ENCODE data around the gene TP73.
"Not testable (repeated sequence)": the region's sequence is repeated elsewhere in the genome, so short reads cannot be mapped to it uniquely, and the experiment has no call there.

The TP73 gene

DNA sequence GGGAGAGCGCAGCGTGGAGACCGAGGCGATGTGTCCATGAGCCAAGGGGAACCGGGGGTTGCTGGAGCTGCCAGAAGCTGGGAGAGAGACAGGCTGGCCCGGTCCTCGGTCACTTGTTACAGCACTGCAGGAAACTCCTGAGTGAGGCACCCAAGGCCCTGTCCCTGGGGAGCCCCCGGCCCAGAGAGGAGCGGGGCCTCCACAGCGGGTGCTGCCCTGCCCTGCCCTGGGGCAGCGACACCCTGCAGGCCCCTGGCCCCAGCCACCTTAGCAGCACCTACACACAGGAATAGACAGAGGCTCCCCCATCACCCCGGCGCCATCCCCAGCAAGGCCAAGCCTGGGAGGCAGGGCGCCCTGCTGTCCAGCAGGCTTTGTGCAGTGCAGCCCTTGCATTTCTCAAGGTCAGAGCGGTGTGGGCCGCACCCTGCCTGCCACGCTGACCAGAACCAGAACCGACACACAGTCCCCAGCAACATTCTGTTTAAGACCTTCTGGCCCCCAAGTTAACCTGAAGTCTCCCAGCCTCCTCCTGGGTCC lies 34.4 kb upstream of the TP73 start:
- intact Hi-C loops (cut with DNase I) = loop anchor here (5.0 kb wide), 1 partner anchor 166 kb away; the partner anchor contains the start of gene ARHGEF16
- DNase-seq = no peak

DNA sequence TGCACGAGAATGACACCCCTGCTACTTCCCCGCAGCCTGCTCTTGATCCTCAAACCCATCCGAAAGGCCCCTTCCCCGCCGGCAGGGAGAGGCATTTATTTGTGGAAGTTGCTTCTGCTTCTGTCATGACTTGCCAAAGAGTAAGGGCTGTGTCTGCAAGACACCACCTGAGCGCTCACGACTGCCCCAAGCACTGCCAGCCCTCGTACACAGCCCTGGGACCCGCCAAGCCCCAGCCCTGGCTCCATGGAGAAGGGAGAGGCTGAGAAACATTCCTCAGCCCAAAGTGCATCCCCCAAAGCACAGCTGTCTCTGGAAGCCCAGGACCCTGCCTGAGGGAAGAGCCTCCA lies 33.8 kb upstream of the TP73 start:
- intact Hi-C loops (cut with DNase I) = loop anchor here (5.0 kb wide), 1 partner anchor 166 kb away; the partner anchor contains the start of gene ARHGEF16
- DNase-seq = no peak

DNA sequence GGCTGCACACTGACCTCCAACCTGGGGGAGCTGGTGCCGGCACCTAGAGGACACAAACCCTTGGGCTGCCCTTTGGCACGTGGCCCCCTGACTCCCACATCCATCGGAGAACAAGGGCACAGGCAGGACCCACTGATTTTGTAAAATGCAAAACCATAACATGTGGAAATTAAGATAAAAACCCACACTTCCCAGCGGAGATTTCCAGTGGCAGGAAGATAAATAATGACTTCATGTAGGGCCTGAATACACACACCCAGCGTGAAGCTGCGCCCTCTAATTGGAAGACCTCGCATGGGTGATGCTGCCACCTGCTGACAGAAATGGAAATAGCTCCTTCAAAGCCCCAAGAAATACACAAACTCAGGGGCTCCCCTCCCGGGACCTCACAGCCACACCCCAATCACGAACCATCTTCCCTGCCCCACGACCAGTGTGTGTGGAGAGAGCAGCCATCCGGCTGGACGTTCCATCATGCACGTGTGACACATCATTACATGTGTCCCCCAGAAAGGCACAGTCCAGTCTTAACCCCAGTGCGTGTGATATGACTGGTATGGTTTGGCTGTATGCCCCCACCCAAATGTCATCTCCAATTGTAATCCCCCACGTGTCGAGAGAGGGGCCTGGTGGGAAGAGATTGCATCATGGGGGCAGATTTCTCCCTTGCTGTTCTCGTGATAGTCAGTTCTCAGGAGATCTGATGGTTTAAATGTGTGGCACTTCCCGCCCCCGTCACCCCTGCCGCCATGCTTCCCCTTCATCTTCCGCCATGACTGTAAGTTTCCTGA lies 33.2 kb upstream of the TP73 start:
- DNase-seq = peak in 7 of 10 donors; percentile 52 to 94 (median 70)
- intact Hi-C loops (cut with DNase I) = loop anchor here (1.0 to 5.0 kb wide), 3 partner anchors 54 to 167 kb away; partner anchors contain the start of gene ARHGEF16

DNA sequence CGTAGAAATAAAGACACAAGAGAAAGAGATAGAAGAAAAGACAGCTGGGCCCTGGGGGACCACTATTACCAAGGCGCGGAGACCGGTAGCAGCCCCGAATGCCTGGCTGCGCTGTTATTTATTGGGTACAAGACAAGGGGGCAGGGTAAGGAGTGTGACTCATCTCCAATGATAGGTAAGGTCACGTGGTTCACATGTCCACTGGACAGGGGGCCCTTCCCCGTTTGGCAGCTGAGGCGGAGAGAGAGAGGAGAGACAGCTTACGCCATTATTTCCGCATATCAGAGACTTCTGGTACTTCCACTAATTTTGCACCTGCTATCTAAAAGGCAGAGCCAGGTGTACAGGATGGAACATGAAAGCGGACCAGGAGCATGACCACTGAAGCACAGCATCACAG lies 31.6 kb upstream of the TP73 start:
- DNase-seq = no peak
- intact Hi-C loops (cut with DNase I) = loop anchor here (10.0 kb wide), 1 partner anchor 104 kb away; no protein-coding TSS in a partner anchor

DNA sequence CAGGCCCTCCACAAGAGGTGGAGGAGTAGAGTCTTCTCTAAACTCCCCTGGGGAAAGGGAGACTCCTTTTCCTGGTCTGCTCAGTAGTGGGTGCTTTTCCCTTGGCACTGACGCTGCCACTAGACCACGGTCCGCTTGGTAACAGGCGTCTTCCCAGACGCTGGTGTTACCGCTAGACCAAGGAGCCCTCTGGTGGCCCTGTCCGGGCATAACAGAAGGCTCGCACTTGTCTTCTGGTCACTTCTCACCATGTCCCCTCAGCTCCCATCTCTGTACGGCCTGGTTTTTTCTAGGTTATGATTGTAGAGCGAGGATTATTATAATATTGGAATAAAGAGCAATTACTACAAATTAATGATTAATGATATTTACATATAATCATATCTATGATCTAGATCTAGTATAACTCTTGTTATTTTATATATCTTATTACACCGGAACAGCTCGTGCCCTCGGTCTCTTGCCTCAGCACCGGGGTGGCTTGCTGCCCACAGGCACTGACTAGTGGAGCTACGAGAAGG lies 31.1 kb upstream of the TP73 start:
- intact Hi-C loops (cut with DNase I) = loop anchor here (10.0 kb wide), 1 partner anchor 104 kb away; no protein-coding TSS in a partner anchor
- peak in 5 of 10 donors; percentile 40 to 92 (median 51) for DNase-seq

DNA sequence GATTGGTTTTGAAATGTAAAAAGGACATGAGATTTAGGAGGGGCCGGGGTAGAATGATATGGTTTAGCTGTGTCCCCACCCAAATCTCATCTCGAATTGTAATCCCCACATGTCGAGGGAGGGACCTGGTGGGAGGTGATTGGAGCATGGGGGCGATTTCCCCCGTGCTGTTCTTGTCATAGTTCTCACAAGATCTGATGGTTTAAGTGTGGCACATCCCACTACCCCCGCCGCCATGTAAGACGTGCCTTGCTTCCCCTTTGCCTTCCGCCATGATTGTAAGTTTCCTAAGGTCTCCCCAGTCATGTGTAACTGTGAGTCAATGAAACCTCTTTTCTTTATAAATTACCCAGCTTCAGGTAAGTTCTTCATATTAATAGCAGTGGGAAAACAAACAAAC lies 30.2 kb upstream of the TP73 start:
- intact Hi-C loops (cut with DNase I) = loop anchor here (10.0 kb wide), 1 partner anchor 103 kb away; no protein-coding TSS in a partner anchor

DNA sequence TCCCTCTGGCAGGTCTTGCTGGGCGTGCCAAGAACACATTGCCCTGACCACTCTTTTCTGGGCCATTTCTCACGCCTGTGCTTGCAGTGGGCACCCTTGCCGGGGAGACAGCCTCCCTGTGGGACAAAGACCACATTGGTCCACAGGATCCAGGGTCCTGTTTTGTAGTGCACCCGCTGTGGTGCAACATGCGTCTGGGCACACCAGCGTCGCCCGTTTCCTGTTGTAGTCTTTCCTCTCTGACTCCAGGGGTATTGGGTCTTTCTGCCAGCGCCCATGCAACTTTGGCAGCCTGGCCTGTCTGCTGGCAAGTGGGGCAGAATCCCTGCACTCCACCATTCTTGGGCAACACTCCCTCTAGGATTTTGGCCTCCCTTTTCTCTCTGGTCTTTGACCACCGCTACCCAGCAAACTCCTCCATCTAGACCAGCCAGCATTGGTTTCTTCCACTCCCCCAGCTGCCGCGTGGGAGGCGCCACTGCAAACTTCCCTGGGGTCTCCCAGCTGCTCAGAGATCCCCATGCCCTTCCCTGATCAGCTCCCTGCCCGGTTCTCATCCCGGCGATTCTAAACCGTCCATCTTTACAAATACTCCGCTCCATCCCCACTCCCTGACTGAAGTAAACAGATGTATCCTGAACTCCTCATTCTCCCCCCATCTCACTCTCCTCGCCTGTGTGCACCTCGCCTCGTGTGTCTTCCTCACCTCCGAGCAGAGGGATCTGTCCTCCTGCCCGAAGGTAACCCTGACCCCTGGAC lies 28.7 kb upstream of the TP73 start:
- intact Hi-C loops (cut with DNase I) = loop anchor here (10.0 kb wide), 1 partner anchor 101 kb away; no protein-coding TSS in a partner anchor
- peak in 1 of 10 donors; percentile 62 for DNase-seq

More for the DNA sequence above, 30.2 kb upstream of the TP73 start:
- DNase-seq = not testable (repeated sequence)

DNA sequence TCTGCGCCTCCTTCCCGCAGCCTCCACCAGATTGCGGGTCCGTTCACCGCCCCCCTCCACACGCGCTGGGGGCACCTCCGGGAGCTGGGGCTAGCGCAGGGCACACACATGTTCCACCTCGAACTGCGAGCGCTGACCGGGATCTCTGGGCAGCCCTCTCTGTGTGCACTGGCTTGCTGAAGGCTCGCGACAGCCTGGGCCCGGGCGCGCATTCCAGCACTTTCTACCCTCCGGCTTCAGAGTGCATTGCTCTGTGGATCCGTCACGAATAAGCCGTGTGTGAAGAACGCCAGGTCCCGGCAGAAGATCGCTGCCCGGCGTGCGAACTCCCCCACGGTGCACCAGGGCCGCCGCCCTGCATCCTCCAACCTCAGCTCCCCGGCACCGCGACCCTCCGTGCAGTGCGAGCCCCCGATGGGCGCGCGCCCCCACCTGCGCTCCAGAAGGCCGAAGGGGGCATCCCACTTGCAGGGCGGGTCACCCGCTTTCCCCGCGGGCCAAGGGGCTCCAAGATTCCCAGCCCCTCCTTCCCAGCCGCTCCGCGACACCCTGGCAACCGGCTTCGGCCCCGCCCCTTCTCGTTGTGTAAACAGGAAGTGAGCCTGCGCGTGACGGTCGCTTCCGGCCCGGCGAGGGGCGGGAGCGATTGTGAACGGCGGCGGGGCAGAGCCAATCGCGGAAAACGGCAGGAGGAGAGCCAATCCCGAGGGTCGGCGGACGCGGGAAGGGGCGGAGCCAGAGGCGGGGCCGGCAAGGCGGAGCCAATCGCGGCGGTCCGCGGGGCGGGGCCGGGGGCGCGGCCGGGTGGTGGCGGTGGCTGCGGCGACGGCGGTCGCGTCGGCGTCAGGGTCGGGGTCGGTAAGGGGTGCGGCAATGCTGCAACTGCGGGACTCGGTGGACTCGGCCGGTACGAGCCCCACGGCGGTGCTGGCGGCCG lies 27.8 kb upstream of the TP73 start, which contains the start of gene TPRG1L:
Gene TPRG1L (plus strand): TSS at position 816 of the 937 bp plus-strand sequence. CDS start 58 bp downstream, at position 874.
- intact Hi-C loops (cut with DNase I) = loop anchor here (10.0 kb wide), 1 partner anchor 100 kb away; no protein-coding TSS in a partner anchor
- peak; percentile 96 to 100 (median 99) for DNase-seq

DNA sequence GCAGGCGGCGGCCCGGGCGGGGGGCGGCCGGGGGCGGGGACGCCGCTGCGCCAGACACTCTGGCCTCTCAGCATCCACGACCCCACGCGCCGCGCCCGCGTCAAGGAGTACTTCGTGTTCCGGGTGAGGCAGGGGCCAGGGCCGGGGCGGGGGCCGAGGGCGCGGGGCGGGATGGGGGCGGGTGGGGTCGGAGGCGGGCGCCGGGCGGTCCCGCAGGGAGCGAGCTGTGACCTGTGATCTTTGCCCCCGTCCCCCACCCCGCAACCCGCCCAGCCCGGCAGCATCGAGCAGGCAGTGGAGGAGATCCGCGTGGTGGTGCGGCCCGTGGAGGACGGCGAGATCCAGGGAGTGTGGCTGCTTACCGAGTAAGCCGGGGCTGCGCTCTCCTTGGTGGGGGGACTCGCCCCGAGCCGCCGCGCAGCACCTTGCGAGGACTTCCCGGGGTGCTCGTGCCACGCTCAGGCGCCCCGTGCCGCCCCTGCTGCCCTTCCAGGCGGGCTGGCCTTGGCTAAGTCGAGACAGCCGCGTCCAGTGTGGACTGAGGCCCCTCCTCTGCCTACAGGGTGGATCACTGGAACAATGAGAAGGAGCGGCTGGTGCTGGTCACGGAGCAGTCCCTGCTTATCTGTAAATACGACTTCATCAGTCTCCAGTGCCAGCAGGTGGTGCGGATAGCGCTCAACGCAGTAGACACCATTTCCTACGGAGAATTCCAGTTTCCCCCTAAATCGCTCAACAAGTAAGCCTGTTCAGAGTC lies 27.0 kb upstream of the TP73 start:
- intact Hi-C loops (cut with DNase I) = loop anchor here (10.0 kb wide), 1 partner anchor 99 kb away; no protein-coding TSS in a partner anchor
- DNase-seq = peak in 2 of 10 donors; percentile 85

DNA sequence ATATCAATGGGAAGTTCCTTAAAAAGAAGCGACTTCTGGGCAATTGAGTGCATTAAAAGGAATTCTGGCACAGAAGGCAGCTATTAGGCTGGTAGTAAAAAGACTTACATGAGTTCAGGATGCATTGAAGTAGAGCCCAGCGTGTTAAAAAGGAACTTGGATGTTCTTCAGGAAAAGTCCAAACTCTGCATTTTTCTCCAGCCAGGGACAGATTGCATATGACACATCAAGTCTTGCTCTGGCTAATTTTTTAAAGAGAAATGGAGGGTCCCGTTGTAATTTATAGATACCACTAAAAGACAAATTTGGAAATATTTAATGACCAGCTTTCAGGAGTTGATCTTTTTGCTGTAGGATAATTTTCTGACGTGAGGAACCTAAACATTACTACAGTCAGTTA lies 26.3 kb upstream of the TP73 start:
- intact Hi-C loops (cut with DNase I) = loop anchor here (10.0 kb wide), 1 partner anchor 99 kb away; no protein-coding TSS in a partner anchor
- no peak for DNase-seq

DNA sequence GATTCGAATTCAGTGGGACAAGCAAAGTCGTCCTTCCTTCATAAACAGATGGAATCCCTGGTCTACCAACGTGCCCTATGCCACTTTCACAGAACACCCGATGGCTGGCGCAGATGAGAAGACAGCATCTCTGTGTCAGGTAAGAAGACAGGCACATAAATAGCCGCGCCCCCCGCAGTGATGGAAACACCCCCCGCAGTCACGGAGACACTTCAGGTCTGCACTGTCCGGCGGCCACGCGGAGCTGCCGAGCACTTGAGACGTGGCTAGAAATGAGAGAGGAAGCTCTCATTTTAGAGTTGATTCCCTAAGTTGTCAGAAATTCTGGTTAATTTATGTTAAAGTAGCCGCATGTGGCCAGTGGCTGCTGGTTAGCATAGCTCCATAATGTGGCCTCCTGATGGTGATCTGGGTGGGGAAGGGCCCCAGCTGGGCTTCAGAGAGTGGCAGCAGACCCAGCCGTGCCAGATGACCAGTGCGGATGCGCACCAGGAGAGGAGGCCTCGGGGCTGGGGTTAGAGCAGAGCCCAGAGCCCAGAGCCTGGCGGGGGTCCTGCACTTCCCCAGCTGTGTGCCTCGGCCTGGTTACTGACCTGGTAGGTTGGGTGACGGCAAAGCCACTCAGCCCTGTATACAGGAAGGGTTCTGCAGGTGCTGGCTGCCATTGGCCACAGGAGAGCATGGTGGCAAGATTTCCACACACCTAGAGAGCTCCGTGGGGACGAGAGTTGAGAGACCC lies 24.6 kb upstream of the TP73 start:
- intact Hi-C loops (cut with DNase I) = loop anchor here (10.0 kb wide), 1 partner anchor 97 kb away; no protein-coding TSS in a partner anchor
- peak in 2 of 10 donors; percentile 70 to 78 for DNase-seq

DNA sequence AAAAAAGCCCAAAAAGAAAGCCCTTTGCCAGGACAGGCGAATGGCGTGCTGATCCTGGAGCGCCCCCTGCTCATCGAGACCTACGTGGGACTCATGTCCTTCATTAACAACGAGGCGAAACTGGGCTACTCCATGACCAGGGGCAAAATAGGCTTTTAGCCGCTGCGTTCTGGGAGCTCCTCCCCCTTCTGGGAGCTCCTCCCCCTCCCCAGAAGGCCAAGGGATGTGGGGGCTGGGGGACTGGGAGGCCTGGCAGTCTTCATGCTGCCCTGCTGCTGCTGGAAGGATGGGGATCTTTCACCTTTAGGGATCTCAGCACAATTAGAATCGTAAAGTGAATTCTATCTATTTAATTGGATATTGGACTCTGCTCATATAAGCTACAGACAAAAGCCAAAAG lies 23.9 kb upstream of the TP73 start:
- peak in 1 of 10 donors; percentile 33 for DNase-seq
- intact Hi-C loops (cut with DNase I) = loop anchor here (10.0 kb wide), 1 partner anchor 96 kb away; no protein-coding TSS in a partner anchor

DNA sequence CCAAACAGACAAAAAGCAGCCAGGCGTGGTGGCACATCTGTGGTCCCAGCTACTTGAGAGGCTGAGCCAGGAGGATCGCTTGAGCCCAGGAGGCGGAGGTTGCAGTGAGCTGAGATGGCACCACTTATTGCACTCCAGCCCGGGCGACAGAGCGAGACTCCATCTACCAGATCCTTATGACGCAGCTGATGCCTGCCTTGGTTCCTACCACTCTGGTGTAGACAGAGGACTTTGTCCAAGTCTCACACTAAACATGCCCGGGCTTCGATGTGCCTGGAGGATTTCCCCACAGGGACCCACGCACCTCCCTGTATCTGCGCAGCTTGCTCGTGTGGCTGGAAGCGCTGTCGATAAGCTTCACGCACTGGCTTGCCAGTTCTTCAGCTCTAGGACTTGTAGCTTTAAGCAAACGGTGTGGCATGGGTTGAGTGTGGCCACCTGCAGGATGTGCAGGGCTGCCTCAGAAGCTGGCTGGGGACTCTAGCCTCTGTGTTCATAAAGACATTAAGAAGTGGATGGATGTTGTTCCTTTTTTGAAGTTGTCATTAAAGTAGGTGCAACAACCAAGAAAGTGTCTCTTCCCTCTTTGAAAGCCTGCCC lies 22.7 kb upstream of the TP73 start:
- intact Hi-C loops (cut with DNase I) = loop anchor here (10.0 kb wide), 1 partner anchor 95 kb away; no protein-coding TSS in a partner anchor
- DNase-seq = peak in 1 of 10 donors; percentile 56

DNA sequence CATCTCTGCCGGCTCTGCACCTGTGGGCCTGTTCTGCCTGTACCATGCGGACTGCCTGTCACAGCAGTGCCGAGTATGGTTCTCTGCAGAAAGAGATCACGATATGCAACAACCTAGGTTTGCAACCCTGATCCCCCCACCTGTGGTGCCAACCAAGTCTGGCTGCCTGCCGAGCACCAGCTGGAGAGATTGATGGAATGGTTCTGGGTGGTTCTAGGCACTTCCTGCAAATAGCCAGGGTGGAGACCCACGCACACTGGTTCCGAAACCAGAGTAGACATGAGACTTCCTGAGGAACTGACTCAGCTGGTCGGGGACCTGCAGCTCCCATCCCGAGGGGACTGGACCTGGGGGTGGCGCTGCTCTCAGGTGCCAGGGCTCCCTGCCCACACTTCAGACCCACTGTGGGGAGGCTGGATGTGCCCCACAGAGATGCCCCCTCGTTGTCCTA lies 22.1 kb upstream of the TP73 start:
- intact Hi-C loops (cut with DNase I) = no loop called here
- peak in 2 of 10 donors; percentile 55 to 84 for DNase-seq

DNA sequence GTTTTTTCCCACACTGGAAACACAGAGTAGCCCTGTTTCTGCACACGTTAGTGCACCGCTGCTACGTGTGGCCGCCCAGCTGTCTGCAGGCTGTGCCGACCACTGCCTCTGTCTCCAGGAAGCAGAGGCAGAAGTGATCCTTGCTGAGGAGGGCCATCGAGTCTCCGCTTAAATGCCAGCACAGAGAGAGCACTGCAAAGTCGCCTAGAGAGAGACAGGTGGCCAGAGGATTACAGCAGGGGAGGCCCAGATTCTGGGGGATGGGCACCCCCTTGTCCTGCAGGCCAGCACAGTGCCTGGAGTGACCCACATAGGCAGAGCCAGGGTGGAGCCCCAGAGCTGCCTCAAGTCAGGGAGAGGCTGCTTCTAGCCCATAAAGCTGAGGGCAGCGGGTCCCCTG lies 21.4 kb upstream of the TP73 start:
- peak in 1 of 10 donors; percentile 46 for DNase-seq
- intact Hi-C loops (cut with DNase I) = no loop called here

DNA sequence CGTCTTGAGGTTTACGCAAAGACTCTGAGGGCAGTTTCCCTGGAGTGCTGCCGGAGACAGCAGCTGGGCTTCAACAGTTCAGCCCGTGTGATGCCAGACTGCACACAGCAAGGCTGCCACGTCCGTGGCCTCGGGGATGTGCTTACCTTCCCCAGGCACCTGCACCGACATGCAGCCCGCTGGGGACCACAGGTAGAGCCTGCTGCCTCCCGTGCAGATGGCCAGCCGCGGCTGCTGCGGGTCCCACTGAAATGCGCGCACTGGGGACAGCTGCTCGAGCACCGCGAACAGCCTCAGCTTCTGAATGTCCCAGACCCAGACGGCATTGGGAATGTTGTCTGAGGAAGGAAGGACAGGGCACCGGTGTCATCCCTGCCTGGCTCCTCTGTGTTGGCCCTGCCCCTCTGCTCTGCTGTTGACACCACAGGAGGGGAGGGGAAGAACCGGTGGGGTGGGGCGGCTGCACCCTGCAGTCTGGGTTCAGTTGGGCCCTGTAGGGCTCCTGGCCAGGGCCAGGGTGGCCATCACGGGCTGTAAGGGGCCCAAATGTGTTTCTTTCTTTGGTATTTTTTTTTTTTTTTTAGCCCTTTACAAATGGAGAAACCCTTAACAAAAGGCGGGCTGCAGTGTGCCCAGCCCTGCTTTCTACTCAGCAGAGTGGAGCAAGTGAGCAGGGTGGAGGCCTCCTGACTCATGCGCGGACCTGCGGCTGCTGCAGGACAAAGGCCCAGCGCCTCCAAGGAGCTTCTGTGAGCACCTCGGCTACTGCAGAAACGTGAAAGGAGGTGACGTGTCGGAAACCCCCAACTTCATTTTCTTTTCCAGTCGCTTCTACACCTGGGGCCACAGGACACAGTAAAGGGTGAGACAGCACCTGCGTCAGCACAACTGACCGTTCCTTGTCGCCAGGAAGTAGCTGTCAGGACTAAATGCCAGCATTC lies 20.7 kb upstream of the TP73 start:
- DNase-seq = peak in 4 of 10 donors; percentile 4 to 65 (median 52)
- intact Hi-C loops (cut with DNase I) = no loop called here
